OCI-LY3 (cell line): ENCODE measurements around the gene SYS1.

Source experiments
- CTCF ChIP-seq: fragments of 200-600, 300-600 bp; sonication (generic); IDR thresholded peaks from 2 replicates; pipeline ENCODE4 v1.5.1; 2014; ENCODE audit warnings: antibody characterized with exemption, low read length, low read depth
- EZH2phosphoT487 ChIP-seq: fragments of 200-600 bp; shearing (Covaris generic); IDR thresholded peaks from 2 replicates; pipeline ENCODE4 v1.6.1; 2018; ENCODE audit warnings: antibody characterized with exemption, mixed run types, low read depth

DNA sequence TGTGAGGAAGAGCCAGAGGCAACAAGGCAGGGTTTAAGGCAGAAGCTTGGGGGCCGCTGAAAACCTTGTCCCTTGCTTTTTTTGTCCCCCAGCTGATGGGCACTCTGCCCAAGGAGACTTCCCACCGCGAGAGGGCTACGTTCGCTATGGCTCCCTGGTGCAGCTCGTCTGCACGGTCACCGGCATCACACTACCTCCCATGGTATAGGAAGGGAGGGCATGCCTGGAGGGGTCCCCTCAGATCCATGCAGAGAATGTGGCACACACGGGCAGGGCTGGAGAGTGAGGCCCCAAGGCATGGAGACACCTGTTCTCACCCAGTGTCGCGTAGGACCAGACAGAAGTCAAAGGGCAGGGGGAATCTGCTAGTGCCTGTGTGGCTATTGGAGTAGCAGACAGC is 49.0 kb upstream of the SYS1 start:
- TF ChIP-seq CTCF = no peak
- no peak for TF ChIP-seq EZH2phosphoT487
